Bone marrow (tissue), 2 donors: ENCODE results near the gene SND1.
"Not testable (repeated sequence)": the region's sequence is repeated elsewhere in the genome, so short reads cannot be mapped to it uniquely, and the experiment has no call there.

ENCODE experiments used
- DNase-seq, 2 donors: peaks; one replicate each; lab custom pipeline; 2025; lab: John Stamatoyannopoulos, UW

The SND1 gene

DNA sequence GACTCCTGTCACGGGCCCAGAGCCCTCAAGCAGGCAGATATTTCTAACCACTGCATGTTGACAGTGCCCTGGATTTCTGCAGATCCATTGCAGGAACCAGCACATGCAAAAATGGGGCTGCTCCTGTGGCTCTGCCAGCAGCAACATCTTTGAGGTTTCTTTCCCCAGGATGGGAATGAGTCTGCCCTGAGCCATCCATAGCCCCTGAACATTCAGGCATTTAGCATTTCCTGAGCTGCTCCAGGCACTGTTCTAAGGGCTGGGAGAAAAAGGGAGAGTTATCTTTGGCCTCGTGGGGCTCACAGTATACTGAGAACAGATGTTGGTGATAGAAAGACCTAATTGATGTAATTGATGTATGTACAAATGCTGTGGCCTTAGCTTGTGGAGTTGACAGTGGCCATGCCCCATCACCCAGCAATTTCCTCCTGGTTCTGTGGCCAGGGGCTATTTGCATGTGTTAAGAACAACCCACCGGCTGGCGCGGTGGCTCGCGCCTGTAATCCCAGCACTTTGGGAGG, 445.3 kb downstream of the SND1 start:
- no peak for DNase-seq

- DNase-seq = no peak
Measured at GRCh38 chr7:128098629-128099028, 446.6 kb downstream of the SND1 start.

GRCh38 chr7:128099204-128099671, 447.2 kb downstream of the SND1 start:
- no peak for DNase-seq

GRCh38 chr7:128100225-128100948, 448.4 kb downstream of the SND1 start:
- DNase-seq = no peak

GRCh38 chr7:128100949-128101713, 449.1 kb downstream of the SND1 start:
- DNase-seq = no peak

GRCh38 chr7:128102490-128103291, 450.7 kb downstream of the SND1 start:
- no peak for DNase-seq

DNA sequence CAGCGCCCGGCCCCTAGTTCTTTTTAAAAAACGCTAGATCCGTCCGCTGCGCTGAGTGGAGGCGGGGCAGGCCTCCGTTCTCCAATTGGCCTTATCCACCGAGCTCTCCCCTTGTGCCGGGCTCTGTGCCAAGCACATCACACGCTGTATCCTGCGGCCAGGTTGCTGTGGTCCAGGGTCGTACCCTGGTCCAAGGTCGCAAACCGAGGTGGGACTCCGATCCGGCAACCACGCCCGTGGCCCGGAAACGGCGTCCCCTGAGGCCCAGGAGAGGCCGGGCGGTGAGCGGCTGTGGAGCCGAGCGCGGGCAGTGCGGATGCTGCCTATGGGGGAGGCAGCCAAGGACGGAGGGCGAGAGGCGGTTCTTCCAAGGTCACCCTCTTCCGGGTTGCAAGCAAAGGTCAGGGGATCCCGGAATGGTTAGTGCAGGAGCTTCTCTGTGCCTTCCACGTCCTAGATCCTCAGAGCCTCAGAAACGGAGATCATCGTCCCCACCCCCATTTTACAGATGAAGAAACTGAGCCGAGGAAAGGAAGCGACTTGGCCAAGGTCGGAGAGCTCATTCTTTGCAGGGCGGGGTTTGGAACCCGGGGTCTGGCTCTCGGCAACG, 451.6 kb downstream of the SND1 start:
- no peak for DNase-seq

DNA sequence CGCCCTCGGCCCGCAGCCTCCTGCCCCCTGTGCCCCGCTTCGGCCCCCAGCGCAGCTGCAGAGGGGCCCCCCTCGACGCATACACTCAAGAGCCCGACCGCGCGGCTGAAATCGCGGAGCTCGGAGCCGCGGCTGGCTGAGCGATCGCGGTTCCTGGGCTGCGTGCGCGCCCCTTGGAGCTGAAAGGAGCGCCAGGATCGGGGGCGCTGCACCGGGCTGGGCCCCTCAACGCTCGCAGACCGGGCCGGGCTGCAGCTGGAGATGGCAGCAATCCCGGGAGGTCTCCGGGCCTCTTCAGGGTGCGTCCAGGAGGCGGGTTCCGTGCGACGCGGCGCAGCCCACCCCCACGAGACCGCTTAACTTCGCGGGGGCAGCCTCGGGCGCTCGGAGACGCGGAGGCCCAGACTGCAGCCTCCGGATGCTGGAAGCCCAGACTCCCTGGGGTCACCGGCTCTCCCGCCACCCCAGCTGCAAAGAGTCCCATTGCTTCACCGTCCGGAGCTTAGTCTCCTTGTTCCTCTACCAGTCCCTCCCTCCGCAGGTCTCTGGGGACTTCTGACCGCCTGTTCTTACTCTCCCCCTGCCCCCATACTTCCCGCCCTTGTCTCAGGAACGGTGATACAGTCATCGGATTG, 452.2 kb downstream of the SND1 start:
- no peak for DNase-seq

DNA sequence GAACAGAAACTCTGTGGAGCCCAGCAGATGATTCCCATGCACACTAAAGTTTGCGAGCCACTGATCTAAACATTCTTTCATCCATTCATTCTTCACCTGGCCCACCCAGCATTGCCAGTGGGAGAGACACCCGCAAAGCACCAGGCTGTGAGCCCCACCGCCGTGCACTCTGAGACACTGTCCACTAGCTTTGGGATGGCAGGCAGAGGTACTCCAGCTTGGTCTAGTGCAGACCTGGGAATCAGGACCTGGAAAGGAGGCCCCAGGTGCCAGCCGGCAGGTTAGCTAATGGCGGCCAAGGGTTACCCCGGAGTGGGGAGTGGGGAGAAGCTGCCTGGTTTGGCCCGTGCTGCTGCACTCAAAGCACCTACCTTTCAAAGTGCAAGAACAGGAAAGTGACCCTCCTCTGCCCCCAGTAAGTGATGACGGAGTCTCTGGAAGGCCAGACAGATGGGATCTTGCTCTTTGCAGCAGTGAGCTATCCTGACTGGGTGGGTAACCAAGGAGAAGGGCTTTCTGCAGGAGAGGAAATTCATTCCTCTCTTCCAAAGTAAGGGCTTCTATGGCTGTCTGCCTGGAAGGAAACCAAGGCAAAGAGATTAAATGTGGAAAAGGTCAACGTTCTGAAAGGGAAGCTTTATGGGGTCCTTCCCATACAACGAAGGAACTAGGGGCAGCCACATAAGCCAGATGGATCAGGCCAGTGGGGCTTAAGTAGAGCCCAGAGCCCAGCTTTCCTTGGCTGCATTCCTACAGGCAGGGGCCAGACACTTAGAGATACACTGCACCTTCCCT, 453.4 kb downstream of the SND1 start:
- DNase-seq = no peak

GRCh38 chr7:128106821-128107220, 454.8 kb downstream of the SND1 start:
- DNase-seq = no peak

DNA sequence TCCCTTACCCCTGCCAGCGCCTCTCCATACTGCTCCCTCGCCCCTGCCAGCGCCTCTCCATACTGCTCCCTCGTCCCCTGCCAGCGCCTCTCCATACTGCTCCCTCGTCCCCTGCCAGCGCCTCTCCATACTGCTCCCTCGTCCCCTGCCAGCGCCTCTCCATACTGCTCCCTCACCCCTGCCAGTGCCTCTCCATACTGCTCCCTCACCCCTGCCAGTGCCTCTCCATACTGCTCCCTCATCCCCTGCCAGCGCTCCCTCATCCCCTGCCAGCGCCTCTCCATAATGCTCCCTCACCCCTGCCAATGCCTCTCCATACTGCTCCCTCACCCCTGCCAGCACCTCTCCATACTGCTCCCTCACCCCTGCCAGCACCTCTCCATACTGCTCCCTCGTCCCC, 455.5 kb downstream of the SND1 start:
- not testable (repeated sequence) for DNase-seq

DNA sequence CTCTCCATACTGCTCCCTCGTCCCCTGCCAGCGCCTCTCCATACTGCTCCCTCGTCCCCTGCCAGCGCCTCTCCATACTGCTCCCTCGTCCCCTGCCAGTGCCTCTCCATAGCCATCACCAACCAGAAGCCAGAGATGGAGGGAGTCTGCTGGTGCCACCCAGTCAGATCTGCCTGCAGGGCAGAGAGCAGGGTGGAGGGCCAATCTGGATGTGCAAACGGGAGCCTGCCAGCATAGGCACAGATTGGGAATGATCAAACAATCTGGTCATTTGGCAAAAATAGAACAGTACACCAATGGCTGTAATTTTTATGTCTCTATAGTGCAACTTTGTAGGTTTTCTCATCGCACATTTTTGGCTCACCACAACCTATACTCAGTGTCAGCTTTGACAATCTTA, 456.1 kb downstream of the SND1 start:
- DNase-seq = no peak

- peak in 1 of 2 donors; percentile 57 for DNase-seq
Measured at GRCh38 chr7:128108641-128109423, 456.8 kb downstream of the SND1 start.

DNA sequence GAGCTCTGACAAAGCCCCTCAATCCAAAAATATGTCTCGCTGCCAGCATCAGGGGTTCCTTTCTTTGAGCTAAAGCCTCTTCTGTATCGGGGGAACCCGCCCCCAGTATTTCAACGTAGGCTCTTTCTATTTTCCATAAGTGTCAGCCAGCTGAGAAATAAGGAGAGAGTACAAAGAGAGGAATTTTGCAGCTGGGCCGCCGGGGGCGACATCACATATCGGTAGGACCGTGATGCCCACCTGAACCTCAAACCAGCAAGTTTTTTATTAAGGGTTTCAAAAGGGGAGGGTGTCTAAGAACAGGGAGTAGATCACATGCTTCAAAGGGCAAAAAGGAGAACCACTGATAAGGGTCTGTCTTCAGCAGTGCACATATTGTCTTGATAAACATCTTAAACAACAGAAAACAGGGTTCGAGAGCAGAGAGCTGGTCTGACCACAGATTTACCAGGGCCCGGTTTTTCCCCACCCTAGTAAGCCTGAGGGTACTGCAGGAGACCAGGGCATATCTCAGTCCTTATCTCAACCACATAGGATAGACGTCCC, 457.5 kb downstream of the SND1 start:
- DNase-seq = not testable (repeated sequence)

DNA sequence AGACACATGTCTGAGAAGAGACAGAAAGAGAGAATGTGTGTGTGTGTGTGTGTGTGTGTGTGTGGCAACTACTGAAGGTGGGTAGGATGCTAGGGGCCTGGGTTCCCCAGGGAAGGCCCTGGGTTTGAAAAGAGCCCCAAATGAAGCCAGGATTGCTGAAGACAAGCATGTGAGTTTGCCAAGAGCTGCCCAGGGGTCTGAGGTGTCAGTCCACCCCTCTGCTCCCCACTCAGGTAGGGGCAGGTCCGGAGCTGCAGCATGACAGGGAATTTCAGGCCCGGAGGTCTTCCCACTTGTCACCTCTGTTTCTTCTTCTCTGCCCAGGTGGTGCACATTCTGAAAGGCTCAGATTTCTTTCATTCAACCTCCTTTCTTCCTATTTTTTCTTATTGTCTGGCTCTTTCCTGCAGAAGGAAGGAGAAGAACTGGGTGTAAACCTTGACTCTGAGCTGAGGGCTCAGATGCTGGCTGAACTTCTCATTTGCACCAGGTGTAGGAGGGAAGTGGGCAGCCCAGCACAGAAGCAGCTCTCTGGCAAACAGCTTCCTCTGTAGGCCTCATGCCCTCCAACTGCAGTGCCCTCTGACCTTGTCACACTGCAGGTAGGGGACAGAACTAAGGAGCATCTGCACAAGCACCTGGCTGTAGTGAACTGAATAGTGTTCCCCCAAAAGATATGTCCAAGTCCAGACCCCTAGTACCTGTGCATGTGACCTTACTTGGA, 458.8 kb downstream of the SND1 start:
- DNase-seq = no peak

- no peak for DNase-seq
Measured at GRCh38 chr7:128112018-128112780, 460.2 kb downstream of the SND1 start.

GRCh38 chr7:128112781-128113221, 460.8 kb downstream of the SND1 start:
- no peak for DNase-seq

- DNase-seq = no peak
Measured at GRCh38 chr7:128113839-128114238, 461.8 kb downstream of the SND1 start.
